Keratinocyte (primary cell): ENCODE measurements around the gene MYLK4. TPM values are rescaled to one million over a fixed set of nuclear protein-coding genes. Genes with fewer than 3 reads are reported as not detected.

ENCODE experiments used
- DNase-seq: peaks from one replicate; pipeline ENCODE4 v3.0.0-alpha.2; 2011; ENCODE audit warnings: low read depth, missing footprints, low spot score
- FAIRE-seq: peaks from 2 replicates; lab custom pipeline; 2011; peaks lifted over from hg19 to GRCh38; lab: Jason Lieb, UNC
- H2AFZ ChIP-seq: 2 replicates; pipeline ENCODE4 v1.6.0; 2012; ENCODE audit warnings: low read length, control low read depth, inconsistent platforms; ENCODE audit not compliant: control insufficient read depth
- H3K27ac ChIP-seq: 2 replicates; pipeline ENCODE4 v1.5.1; 2011; ENCODE audit warnings: low read length; ENCODE audit not compliant: control insufficient read depth, insufficient read depth
- H3K27me3 ChIP-seq: 3 replicates; pipeline ENCODE4 v1.6.0; 2011; ENCODE audit warnings: low read length; ENCODE audit not compliant: control insufficient read depth, insufficient read depth; ENCODE audit errors: extremely low read depth
- H3K36me3 ChIP-seq, 2 experiments: 2 replicates in 1 of 2; 3 replicates in 1 of 2; pipeline ENCODE4 v1.5.1; 2011; ENCODE audit warnings: low read length in 2 of 2, mild to moderate bottlenecking in 1 of 2; ENCODE audit not compliant: control insufficient read depth in 2 of 2, insufficient read depth in 2 of 2; ENCODE audit errors: extremely low read depth in 1 of 2
- H3K4me1 ChIP-seq: 3 replicates; pipeline ENCODE4 v1.5.1; 2011; ENCODE audit warnings: low read length; ENCODE audit not compliant: control insufficient read depth, insufficient read depth; ENCODE audit errors: extremely low read depth
- H3K4me2 ChIP-seq: 3 replicates; pipeline ENCODE4 v1.6.0; 2011; ENCODE audit warnings: low read depth, low read length; ENCODE audit not compliant: control insufficient read depth, insufficient read depth; ENCODE audit errors: extremely low read depth
- H3K4me3 ChIP-seq, 3 experiments: fragments of 200-600 bp in 1 of 3; sonication (generic) in 1 of 3; 2 replicates in 2 of 3; 3 replicates in 1 of 3; pipeline ENCODE4 v1.5.1; 2011 to 2016; ENCODE audit warnings: low read length in 3 of 3, mild to moderate bottlenecking in 3 of 3, control low read depth in 2 of 3, inconsistent platforms in 1 of 3, low read depth in 1 of 3, mixed read lengths in 1 of 3, mixed run types in 1 of 3, moderate library complexity in 1 of 3; ENCODE audit not compliant: control insufficient read depth in 2 of 3, insufficient read depth in 2 of 3; ENCODE audit errors: extremely low read depth in 1 of 3
- H3K79me2 ChIP-seq: 2 replicates; pipeline ENCODE4 v1.6.0; 2012; ENCODE audit warnings: low read length; ENCODE audit not compliant: control insufficient read depth, insufficient read depth
- H3K9ac ChIP-seq: 3 replicates; pipeline ENCODE4 v1.6.0; 2011; ENCODE audit warnings: low read length; ENCODE audit not compliant: control insufficient read depth, insufficient read depth; ENCODE audit errors: extremely low read depth
- H3K9me1 ChIP-seq: 3 replicates; pipeline ENCODE4 v1.6.0; 2011; ENCODE audit warnings: low read length; ENCODE audit not compliant: control insufficient read depth, insufficient read depth; ENCODE audit errors: extremely low read depth
- H3K9me3 ChIP-seq: 2 replicates; pipeline ENCODE4 v1.5.1; 2012; ENCODE audit warnings: low read depth, low read length; ENCODE audit not compliant: control insufficient read depth
- H4K20me1 ChIP-seq: 3 replicates; pipeline ENCODE4 v1.6.0; 2011; ENCODE audit warnings: low read length; ENCODE audit not compliant: control insufficient read depth, insufficient read depth; ENCODE audit errors: extremely low read depth
- EZH2 ChIP-seq: IDR thresholded peaks from one replicate; pipeline ENCODE4 v1.6.1; 2012; ENCODE audit warnings: inconsistent platforms, mild to moderate bottlenecking, low read length, moderate library complexity
- dilution Hi-C: fragments of 300-500 bp; cut with MboI; formaldehyde crosslinking; loops from one replicate; pipeline ENCODE4 v1.7.0; 2020; ENCODE audit warnings: low sequenced_read_pairs; ENCODE audit not compliant: extremely low pct_ligation_motif_present
- polyA plus RNA-seq, 5 experiments: library from polyadenylated mRNA; depleted of rRNA in 3 of 5; stranded (reverse) in 3 of 5; stranded (forward) in 1 of 5; unstranded in 1 of 5; fragments of >200 nt; gene quantifications; 1 replicate in 1 of 5; 2 replicates in 3 of 5; 3 replicates in 1 of 5; pipeline versions ENCODE4 v1.2.1 to v1.2.3, GENCODE V29; 2011 to 2012; ENCODE audit warnings: missing spikeins in 2 of 5, low read depth in 1 of 5, low replicate concordance in 1 of 5
- TF ChIP-seq, protein P1 (sequence below), 3 experiments: IDR thresholded peaks in 1 of 3; conservative IDR thresholded peaks in 1 of 3; optimal IDR thresholded peaks in 1 of 3; 2 replicates in 2 of 3; 3 replicates in 1 of 3; pipeline versions ENCODE3 to v1.5.1; 2011; ENCODE audit warnings: low read length in 3 of 3, mild to moderate bottlenecking in 3 of 3, moderate library complexity in 2 of 3, control low read depth in 1 of 3, inconsistent platforms in 1 of 3; ENCODE audit not compliant: insufficient read depth in 2 of 3; ENCODE audit errors: extremely low read depth in 1 of 3

The MYLK4 gene
- polyA plus RNA-seq, 1 donor (not counting 4 experiments of a cell fraction or from before 2014, with no cell fraction given): 0.31 TPM

DNA sequence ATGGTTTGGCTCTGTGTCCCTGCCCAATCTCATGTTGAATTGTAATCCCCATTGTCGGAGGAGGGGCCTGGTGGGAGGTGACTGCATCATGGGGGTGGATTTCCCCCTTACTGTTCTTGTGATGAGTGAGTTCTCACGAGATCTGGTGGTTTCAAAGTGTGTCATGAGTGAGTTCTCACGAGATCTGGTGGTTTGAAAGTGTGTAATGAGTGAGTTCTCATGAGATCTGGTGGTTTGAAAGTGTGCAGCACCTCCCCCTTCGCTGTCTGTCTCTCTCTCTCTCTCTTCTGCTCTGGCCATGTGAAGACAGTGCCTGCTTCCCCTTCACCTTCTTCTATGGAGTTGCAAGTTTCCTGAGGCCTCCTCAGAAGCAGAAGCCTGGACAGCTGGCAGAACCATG lies 87.6 kb downstream of the MYLK4 start:
- Histone ChIP-seq H3K4me2 (no peak overlapping the region), H3K36me3 (no peaks in the 10 kb centered on the region), H3K9me3 (peaks cover 2% of the 10 kb centered on the region), H3K27me3 (no peaks in the 10 kb centered on the region), H3K27ac (no peak overlapping the region), H3K4me3 (no peak overlapping the region), H3K4me1 (peaks cover 25% of the 10 kb centered on the region), H3K9ac (no peak overlapping the region), H3K9me1 (no peaks in the 10 kb centered on the region), H2AFZ (no peak overlapping the region), H3K79me2 (no peaks in the 10 kb centered on the region), H4K20me1 (no peaks in the 10 kb centered on the region)
- FAIRE-seq: no peak
- dilution Hi-C loops: no loop called here
- DNase-seq: no peak
- TF ChIP-seq, protein P1, sequence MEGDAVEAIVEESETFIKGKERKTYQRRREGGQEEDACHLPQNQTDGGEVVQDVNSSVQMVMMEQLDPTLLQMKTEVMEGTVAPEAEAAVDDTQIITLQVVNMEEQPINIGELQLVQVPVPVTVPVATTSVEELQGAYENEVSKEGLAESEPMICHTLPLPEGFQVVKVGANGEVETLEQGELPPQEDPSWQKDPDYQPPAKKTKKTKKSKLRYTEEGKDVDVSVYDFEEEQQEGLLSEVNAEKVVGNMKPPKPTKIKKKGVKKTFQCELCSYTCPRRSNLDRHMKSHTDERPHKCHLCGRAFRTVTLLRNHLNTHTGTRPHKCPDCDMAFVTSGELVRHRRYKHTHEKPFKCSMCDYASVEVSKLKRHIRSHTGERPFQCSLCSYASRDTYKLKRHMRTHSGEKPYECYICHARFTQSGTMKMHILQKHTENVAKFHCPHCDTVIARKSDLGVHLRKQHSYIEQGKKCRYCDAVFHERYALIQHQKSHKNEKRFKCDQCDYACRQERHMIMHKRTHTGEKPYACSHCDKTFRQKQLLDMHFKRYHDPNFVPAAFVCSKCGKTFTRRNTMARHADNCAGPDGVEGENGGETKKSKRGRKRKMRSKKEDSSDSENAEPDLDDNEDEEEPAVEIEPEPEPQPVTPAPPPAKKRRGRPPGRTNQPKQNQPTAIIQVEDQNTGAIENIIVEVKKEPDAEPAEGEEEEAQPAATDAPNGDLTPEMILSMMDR (optimal IDR thresholded peaks at IDR 0.05 in 1 of 3, IDR thresholded peaks at IDR 0.05 in 1 of 3, conservative IDR thresholded peaks at IDR 0.05 in 1 of 3; ENCODE audit: extremely low read depth in 1 of 3, insufficient read depth in 2 of 3, low read length in 3 of 3): no peak
- no peak for TF ChIP-seq EZH2

DNA sequence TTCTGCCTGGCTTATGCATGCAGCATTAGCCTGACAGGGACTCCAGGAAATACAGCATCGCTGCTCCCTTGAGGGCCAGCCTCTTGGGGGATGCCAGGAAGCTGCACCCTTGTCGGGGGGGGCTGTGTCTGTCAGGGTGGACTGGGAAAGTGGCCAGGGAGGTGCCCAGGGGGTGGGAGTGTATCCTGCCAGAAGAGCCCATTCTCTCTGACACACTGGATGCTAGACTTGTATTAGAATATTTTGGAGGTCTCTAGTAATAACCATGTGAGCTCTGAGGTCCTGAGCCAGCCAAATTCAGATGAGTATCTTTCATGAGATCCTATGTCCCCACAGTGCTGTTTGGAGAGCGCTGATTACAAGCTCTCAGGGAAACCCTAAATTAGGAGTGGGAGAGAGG lies 89.1 kb downstream of the MYLK4 start:
- Histone ChIP-seq H3K4me3 (no peak overlapping the region), H3K4me2 (no peak overlapping the region), H3K27me3 (no peaks in the 10 kb centered on the region), H3K9me1 (no peaks in the 10 kb centered on the region), H3K79me2 (no peaks in the 10 kb centered on the region), H4K20me1 (no peaks in the 10 kb centered on the region), H3K9me3 (peaks cover 2% of the 10 kb centered on the region), H3K27ac (no peak overlapping the region), H2AFZ (no peak overlapping the region), H3K4me1 (peaks cover 29% of the 10 kb centered on the region), H3K9ac (no peak overlapping the region), H3K36me3 (no peaks in the 10 kb centered on the region)
- DNase-seq (no peak), FAIRE-seq (no peak)
- TF ChIP-seq EZH2: no peak
- TF ChIP-seq, protein P1 (optimal IDR thresholded peaks at IDR 0.05 in 1 of 3, IDR thresholded peaks at IDR 0.05 in 1 of 3, conservative IDR thresholded peaks at IDR 0.05 in 1 of 3; ENCODE audit: extremely low read depth in 1 of 3, insufficient read depth in 2 of 3, low read length in 3 of 3): no peak
- dilution Hi-C loops: no loop called here
